ENCODE results near the gene LRIT2.
"Not testable (repeated sequence)": the region's sequence is repeated elsewhere in the genome, so short reads cannot be mapped to it uniquely, and the experiment has no call there.

The LRIT2 gene

GRCh38 chr10:84180386-84180785, 45.0 kb downstream of the LRIT2 start:
- not testable (repeated sequence) for DNase-seq

DNA sequence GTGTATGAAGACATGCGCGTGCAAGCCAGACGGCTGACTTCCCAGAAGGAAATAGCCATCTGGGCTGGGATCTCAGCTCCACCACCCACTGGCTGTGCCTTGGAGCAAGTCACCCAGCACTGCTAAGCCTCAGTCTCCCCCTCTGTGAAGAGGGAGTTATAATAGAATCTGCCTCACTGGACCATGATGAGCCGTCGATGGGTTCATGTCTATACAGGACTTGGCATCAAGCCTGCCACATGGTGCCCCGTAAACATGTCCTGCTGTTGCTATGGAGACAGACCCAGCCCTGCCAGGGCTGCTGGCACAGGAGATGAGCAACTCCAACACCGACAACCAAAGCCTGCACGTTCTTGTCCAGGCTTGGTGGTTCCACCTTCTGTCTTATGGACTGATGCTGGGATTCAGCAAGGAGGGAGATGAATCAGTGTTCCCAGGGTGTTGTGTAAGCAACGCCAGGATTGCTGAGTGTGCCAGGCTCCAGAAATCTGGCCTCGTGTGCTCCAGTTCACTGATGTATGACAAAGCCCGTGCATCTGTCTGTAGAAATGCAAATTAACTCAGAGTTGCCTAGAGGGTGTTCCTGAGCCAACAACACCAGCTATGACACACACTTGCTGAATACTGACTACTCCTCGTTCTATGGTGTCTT, 46.2 kb downstream of the LRIT2 start:
- DNase-seq: no peak

GRCh38 chr10:84178160-84178609, 47.2 kb downstream of the LRIT2 start:
- no peak for DNase-seq

DNA sequence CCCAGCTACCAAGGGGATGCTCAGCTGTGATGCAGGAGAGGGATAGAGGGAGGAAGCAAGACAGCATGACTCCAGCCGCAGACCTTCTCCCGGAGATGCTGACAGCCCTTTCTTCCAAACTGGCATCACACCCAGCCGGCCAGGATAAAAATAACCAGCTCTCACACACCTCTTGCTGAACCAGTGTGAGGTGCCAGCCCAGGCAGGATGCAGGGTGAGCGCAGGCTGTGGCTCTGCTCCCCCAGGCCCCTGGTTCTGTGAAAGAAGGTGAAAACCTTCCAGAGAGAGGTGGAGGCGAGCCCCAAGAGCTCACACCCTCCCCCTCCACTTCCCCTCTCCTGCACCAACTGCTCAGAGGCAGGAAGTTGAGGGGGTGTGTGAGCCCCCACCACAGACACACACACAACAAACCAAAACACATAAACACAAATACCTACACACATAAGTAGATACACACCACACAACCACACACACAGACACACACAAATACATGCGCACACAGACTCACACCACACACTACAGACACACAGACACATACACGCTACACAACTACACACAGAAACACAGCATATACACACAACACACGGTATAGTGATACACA, 47.7 kb downstream of the LRIT2 start:
- no peak for DNase-seq

GRCh38 chr10:84176836-84177474, 48.4 kb downstream of the LRIT2 start:
- no peak for DNase-seq

GRCh38 chr10:84176351-84176750, 49.0 kb downstream of the LRIT2 start:
- no peak for DNase-seq

GRCh38 chr10:84175436-84175835, 49.9 kb downstream of the LRIT2 start:
- DNase-seq: no peak

DNA sequence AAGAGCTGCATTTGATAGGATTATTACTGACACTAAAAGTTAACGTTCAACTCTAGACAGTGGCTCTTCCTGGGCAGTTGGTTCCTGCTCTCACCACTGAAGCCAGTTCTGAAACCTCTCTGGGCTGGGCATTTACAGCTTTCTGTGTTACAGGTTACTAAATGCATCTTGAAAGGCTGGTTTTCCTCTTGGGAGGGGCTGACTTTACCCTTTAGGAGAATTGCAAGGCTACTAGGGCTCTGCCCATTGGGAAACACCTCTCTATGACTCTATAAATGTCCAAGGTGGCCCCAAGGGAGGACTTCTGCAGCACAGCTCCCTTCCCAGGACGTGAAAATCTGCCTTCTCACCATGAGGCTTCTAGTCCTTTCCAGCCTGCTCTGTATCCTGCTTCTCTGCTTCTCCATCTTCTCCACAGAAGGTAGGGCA, 51.8 kb downstream of the LRIT2 start, which contains the start of gene GPR15LG:
Gene GPR15LG (plus strand): TSS at position 301 of the 429 bp plus-strand sequence. CDS start 51 bp downstream, at position 352.
- DNase-seq: no peak

- no peak for DNase-seq
These were observed 52.6 kb downstream of the LRIT2 start for GRCh38 chr10:84172467-84173356.

GRCh38 chr10:84171700-84172466, 53.5 kb downstream of the LRIT2 start:
- DNase-seq: not testable (repeated sequence)

- not testable (repeated sequence) for DNase-seq
These were observed 54.1 kb downstream of the LRIT2 start for GRCh38 chr10:84171237-84171636.

Measured in activated naive CD4-positive, alpha-beta T cell treated with Interleukin-2 at 50 U/mL for 16 hours (primary cell).